Stimulated activated CD4-positive, alpha-beta T cell treated with anti-CD3 and anti-CD28 coated beads, Interleukin-4, amount 100 ng/mL, for 1 hour (primary cell): ENCODE results near the gene USP17L29.
"Not testable (repeated sequence)": the region's sequence is repeated elsewhere in the genome, so short reads cannot be mapped to it uniquely, and the experiment has no call there.

Source experiments
- DNase-seq: peaks from one replicate; pipeline ENCODE4 v3.0.0-alpha.2; 2020

The USP17L29 gene

GRCh38 chr4:9353338-9353737, at the start of gene USP17L29:
TSS of gene USP17L29 (plus strand) at chr4:9353638. CDS start at chr4:9353638, 0 bp downstream.
- not testable (repeated sequence) for DNase-seq

- not testable (repeated sequence) for DNase-seq
Observed at GRCh38 chr4:9324191-9324590, 29.2 kb upstream of the USP17L29 start.

- DNase-seq = not testable (repeated sequence)
Observed at GRCh38 chr4:9324865-9325264, 28.6 kb upstream of the USP17L29 start, which contains the start of gene USP17L24. TSS of gene USP17L24 (plus strand) at chr4:9325165. CDS start at chr4:9325165, 0 bp downstream.

GRCh38 chr4:9329611-9330010, 23.8 kb upstream of the USP17L29 start, which contains the start of gene USP17L25:
TSS of gene USP17L25 (plus strand) at chr4:9329911. CDS start at chr4:9329911, 0 bp downstream.
- DNase-seq = not testable (repeated sequence)

- not testable (repeated sequence) for DNase-seq
Observed at GRCh38 chr4:9334358-9334757, 19.1 kb upstream of the USP17L29 start, which contains the start of gene USP17L26. TSS of gene USP17L26 (plus strand) at chr4:9334658. CDS start at chr4:9334658, 0 bp downstream.

- not testable (repeated sequence) for DNase-seq
Observed at GRCh38 chr4:9339103-9339502, 14.3 kb upstream of the USP17L29 start, which contains the start of gene USP17L5. TSS of gene USP17L5 (plus strand) at chr4:9339403. CDS start at chr4:9339403, 0 bp downstream.

GRCh38 chr4:9343848-9344247, 9.6 kb upstream of the USP17L29 start, which contains the start of gene USP17L27:
TSS of gene USP17L27 (plus strand) at chr4:9344148. CDS start at chr4:9344148, 0 bp downstream.
- DNase-seq = not testable (repeated sequence)

- DNase-seq = not testable (repeated sequence)
Observed at GRCh38 chr4:9348593-9348992, 4.8 kb upstream of the USP17L29 start, which contains the start of gene USP17L28. TSS of gene USP17L28 (plus strand) at chr4:9348893. CDS start at chr4:9348893, 0 bp downstream.

- not testable (repeated sequence) for DNase-seq
Observed at GRCh38 chr4:9350866-9351265, 2.6 kb upstream of the USP17L29 start.

GRCh38 chr4:9362829-9363228, 9.4 kb downstream of the USP17L29 start, which contains the start of gene USP17L30:
TSS of gene USP17L30 (plus strand) at chr4:9363129. CDS start at chr4:9363129, 0 bp downstream.
- DNase-seq = not testable (repeated sequence)

GRCh38 chr4:9379881-9380280, 26.4 kb downstream of the USP17L29 start:
- not testable (repeated sequence) for DNase-seq

- peak; percentile 58 for DNase-seq
Observed at GRCh38 chr4:9381012-9381534, 27.6 kb downstream of the USP17L29 start.

GRCh38 chr4:9384126-9384525, 30.7 kb downstream of the USP17L29 start:
- DNase-seq = no peak

- DNase-seq = not testable (repeated sequence)
Observed at GRCh38 chr4:9389001-9389400, 35.6 kb downstream of the USP17L29 start.
